HG03064 (cell line): ENCODE data around the gene MEIKIN.

ENCODE experiments used
- ATAC-seq: cut with Tn5 transposase; IDR thresholded peaks from one replicate; pipeline ENCODE4 v1.9.1; 2021; ENCODE audit warnings: low read depth; ENCODE audit not compliant: unreplicated experiment

The MEIKIN gene

DNA sequence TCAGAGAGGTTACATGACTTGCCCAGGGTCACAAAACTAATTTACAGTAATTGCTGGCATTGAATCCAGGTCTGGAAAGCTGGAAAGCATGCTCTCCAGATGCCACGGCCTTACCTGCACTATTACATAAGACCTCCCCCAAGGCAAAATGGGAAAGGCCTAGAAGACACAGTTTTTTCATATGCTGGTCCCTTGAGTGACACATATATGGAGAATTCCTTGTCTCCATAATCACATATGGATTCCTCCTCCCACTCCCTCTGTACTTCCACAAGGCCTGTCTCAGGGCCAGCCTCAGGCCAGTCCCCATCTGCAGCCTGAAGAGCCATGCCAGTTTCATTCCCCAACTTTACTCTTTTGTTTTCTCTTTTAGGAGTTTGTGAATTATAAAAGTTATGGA lies 28.6 kb upstream of the MEIKIN start:
- no peak for ATAC-seq

DNA sequence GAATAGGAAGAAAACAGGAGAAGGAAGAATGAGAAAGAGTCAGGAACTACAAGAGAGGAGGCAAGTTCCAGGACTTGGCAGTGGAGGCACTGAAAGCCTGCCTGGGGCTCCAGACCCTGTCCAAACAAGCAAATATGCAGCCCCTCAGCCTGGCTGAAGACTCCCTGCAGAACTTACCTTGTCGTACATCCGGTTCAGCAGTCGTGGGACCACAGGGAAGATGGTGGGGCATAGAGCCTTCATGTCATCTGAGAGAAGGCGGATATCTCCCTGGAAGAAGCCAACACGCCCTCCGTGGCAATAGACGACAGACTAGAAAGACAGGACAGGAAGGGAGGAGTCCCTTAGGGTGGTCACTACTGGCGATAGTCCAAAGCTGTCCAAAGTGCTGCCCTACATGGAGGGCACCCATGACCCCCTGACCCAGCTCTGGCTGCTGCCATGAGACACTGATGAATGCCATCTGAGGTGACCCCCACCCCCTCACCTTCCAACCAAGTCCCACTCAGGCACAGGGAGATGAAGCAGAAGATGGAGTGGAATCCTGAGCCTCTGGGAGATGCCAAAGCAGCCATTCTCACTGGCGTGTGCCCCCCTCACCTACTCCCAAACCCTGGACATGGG lies 27.7 kb upstream of the MEIKIN start:
- no peak for ATAC-seq

DNA sequence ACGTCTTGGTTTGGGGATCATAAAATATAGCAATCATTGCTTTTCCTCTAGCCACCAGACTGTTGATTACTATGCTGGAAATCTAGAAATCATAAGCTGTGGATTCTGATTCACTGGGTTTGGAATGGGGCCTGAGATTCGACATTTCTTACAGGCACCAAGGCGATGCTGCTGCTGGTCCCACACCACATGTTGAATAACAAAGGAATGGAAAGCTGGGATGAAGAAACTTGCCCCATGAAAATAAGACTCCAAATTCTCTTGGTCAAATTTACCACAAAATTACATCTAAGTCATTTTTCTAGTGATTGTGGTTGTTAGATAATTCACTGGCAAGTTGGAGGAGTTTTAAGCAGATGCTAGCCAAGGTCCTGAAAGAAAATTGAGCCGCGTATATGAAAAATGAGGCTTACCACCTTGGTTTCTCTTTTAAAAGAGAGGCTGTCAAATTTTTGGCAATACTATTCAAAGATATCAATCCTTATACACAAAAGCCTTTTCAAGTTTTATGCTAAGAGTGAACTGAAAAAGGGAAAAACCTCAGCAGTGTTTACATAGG lies 23.0 kb upstream of the MEIKIN start:
- no peak for ATAC-seq

DNA sequence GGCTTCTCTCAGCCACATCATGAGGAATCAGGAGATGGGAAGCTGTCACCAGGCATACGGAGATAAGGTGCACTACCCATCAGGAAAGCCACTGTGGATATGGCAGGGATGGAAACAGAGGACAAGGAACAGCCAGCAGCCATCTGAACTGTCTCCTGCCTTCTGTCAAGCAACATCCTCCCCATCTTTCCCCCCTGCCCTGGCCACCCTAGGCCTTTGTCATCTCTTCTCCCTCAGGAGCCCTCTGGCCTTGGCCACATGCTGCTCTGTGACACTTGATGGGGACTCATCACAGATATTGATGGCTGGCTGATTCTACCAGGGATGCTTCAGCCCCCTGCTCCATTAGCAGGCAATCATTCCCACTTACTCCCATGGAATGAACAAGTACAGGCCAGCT lies 21.1 kb upstream of the MEIKIN start:
- no peak for ATAC-seq

DNA sequence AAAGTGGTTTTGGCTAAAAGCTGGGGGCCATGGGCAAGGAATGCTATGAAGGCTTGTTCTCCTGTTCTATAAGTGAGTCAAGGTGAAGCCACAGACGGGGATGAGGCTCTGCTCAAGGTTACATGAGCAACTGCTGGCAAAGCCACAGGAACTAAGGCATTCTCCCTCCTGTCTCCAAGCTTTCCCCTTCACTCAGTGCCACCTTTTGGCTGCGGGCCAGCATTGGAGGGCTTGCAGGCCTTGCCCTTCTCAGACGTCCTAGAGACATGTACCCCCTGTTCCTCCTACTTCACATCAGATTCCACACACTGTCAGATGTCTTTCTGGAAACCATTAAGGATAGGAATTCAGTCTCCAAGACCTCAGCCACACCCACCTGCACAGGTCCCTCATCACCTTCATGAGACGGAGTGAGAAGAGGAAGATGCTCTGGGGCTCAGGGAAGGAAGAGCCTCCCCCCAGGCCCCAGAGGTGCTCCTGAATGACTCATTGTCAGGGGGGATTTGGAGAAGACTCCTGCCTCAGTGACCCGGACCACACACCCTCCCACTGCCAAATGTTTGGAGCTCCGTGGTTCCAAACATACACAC lies 20.5 kb upstream of the MEIKIN start:
- no peak for ATAC-seq

DNA sequence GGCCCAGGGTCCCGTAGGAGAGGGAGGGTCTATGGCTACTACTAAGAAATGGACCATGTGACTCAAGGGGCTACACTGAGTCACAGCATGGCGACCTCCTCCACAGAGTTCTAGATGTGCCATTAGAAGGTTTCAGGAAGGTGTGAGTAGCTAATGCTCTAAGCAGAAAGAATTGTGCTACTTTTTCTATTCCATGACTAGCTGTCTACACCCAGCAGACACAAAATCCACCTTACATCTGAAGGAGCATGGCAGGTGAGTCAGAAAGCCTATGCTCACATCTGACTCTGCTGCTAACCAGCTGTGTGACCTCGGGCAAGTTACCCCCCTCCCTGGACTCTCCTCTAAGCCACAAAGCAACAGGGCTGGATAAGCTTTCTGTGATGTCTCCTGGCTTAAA lies 14.4 kb upstream of the MEIKIN start:
- no peak for ATAC-seq

DNA sequence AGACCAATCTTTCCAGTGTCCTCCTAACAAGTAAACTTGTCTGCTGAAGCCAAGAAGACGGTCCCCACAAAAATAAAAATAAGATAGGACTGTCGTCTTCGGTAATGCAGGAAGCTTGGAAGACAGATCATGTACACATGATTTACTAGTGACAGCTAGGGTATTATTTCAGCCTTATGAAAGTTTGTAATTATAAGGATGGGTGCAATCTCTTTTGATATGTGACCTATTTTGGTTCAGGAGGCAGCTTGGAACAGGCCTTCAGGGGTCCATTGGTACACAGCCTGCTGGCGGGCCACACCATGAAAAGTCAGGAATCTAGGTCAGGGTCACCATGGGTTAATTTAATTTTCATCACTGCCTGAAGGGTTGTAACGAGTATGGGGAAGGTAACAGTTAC lies 13.7 kb upstream of the MEIKIN start:
- no peak for ATAC-seq

DNA sequence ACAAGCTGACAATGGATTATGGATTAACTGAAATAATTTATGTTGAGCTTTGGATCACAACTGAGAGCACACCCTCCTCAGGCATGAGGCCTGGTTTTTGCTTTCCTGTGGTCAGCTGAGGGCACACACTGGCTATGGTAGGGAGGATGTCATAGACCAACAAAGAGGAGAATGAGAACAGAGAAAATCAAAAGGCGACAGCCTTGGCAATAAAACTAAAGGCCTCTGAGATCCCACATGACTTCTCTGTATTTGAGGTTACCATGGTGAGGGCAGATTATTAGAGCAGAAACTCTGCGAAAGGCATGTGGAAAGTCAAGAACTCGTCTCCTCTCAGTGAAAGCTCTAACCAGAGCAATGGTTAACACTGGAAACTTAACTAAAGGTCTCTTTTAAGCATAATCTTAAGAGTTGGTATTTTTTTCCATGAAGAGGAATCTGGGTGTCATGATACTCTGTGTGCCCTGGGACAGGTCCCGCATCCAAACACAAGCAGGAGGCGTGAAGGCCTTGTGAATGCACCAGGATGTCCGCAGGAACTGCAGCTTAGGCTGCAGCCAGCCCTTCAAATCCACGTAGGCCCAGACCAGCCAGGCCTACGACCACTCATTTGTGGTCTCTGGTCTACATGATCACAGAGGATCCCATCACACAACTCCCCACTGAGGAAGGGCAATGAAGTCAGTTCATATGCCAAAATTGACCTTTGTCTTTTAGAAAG lies 12.4 kb upstream of the MEIKIN start:
- no peak for ATAC-seq

DNA sequence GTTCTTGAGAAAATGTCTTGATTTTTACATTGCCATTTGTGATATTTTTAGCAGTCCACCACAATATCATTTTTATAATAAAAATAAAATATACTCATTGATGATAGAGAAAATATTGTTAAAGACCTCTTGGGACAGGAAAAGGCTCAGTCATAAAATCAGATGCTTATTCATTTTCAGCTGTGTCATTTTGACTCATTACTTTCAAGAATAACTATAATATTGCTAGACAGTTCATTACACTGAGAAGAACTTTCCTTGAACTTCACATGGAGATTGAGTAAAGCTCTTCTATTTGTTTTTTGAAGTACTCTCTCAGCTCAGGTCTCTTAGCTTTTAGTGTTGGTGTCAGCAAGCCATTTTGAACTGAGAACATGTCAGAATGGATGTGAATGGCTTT lies 8.5 kb upstream of the MEIKIN start:
- no peak for ATAC-seq

DNA sequence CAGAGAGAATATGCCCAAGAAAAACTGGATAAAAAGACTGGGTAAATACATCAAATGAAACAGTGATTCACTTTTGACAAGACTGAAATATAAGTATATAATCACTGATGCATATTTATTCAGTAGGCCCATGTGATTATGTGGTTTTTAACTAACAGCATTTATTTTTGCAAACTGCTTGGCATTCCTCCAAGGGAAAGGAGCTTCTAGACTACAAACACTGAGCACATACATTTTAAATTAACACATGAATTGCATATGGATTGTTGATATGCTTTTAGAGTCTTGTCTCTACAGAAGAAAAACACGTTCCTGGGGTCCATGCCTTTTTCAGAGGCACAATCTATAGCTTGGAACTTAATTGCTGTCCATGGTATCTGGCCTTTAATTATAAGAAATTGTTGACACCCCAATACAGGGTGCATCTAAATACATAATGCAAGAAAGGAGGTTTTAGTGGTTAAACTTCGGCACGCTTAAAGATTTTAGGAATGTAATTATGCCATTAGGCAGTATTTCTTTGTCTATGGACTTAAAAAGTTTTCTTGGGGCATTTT lies 6.9 kb upstream of the MEIKIN start:
- no peak for ATAC-seq

DNA sequence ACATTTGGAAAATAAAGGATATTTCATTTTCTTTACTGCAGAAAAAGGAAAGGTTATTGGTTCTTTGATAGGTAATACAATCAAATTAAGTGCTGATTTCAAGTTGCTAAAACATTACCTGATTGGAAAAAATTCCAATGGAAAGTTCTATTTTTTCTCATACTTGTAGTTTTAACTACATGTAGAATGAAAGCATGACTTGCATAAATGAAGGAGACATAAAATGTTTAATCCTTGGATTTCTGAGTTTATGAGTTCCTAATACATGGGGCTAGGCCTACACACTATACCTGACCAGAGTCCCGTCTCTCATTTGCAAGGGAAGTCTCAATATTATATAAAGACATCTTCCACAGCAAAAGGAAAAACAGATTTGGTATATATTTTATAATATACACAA lies 5.2 kb upstream of the MEIKIN start:
- no peak for ATAC-seq

DNA sequence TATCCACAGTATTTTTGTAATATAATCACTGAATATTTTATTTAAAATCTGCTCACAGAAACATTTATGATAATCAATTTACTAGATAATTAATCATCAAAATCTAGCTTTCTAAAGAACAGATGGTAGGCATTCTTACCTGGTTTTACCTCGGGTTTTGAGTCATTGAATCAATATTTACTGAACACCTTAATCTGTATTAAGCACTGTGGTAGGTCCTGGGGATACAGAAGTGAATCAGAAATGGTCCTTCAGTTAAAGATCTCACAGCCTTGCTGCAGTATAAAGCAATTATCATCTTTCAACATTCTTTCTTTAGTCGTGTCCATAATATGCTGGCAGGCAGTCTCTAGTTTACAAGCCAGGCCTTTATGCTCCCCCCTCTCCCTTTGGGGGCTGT lies 2.0 kb upstream of the MEIKIN start:
- ATAC-seq, result no peak

DNA sequence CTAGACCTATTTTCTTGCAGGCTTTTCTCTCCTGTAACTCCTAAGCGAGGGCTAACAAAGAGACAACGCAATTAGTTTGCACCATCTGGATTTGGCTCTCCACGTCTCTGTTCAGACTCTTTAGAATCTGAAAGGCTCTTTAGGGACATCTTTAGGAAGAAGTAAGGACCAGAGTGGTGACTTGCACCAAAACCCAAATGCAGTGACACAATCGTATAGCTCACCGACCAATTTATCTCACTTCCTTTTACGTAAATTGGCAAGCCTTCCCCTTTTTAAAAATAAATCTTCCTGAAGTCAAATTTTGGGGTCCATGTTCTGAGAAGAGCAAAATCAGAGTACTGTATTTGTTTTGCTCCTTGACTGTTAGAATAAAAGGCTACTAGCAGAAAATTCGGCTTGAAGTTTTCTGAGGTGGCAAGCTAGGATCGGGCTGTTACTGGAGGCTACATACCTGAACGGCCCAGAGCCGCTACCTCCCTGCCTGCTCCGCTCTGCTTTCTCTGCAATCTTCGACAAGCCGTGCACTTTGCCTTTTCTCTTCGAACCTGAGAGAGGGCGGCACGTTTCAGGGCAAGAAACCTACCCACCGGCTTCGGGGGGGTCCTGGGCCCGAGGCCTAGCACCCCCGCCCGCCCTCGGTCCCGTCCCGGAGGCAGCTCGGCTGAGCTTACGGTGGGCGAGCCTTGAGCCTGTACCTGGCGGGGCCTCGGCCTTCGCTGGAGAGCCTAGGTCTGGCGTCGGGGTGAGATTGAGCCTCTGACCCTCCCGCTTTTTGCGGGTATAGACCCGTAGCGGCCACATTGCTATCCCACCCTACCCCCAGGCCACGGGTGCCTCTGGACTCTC lies 537 bp downstream of the MEIKIN start:
- no peak for ATAC-seq

DNA sequence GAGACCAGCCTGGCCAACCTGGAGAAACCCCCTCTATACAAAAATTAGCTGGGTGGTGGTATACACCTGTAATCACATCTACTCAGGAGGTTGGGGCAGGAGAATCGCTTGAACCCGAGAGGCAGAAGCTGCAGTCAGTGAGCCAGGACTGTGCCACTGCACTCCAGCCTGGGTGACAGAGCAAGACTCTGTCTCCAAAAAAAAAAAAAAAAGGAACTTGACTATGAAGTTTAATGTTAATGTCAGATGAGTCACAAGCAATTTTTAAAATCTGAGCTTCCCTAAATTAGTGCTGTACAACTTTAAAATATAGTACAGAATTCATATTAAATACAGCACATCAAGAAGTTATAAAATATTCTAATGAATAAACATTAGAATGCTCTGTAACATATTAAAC lies 1.5 kb downstream of the MEIKIN start:
- ATAC-seq, result no peak

DNA sequence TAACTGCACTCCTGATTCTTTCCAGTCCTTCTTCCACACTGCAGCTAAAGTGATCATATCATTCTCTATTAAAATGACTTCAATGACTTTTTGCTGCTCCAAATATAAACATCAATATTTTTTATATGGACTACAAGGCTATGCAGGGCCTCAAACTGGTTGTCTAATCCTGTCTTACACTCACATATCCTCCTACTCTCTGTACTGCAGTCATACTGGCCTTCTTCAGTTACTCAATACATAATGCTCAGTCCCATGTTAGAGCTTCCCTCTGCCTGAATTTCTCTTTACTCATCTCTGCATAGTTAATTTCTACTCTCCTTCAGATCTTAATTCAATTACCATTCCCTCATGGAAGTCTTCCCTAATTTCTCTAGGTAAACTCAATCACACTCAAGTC lies 3.4 kb downstream of the MEIKIN start:
- ATAC-seq, result no peak

DNA sequence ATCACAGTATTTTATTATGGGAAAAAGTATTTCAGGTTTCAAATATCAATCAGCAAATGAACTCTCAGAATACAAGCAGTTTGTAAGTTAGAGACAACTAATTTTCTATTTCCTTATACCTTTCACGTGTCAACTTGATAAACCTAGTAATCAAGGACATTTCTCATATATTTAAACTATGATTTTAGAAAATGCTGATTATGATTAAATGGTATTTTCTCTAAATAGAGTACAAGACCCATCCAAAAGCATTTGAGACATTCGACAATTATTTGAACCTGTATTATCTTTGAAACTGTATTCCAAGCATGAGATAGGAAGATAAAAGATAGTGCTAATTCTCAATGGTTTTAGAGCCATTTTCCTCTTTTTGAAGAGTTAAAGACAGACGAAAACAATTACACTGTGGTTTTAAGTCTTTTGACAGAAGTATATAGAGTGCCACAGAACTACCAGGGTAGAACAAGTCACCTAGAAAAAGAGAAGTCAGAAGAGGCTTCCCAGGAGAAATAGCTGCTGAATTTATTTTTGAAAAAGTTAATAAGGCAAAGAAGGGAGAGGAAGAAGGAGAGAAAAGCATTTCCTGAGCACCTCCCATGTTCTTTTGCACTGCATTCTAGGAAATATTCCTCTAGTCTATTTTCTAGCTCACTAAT lies 5.6 kb downstream of the MEIKIN start:
- ATAC-seq, result no peak

DNA sequence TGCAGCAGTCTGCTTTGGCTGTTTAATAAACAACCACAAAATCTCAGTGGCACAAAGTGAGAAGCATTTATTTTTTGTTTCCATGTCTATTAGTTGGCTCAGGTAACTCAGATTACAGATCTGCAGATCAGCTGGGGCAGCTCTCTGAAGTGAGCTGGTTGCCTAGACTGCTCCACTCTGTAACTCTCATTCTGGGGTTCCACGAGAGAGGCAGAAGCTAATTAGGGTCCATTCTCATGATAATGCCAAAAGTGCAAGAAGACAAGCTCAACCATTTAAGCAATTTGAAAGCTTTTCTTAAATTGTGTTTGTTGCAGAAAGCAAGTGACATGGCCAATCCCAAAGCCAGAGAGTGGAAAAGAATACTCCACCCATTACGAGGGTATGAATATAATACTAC lies 13.2 kb downstream of the MEIKIN start:
- ATAC-seq, result no peak

DNA sequence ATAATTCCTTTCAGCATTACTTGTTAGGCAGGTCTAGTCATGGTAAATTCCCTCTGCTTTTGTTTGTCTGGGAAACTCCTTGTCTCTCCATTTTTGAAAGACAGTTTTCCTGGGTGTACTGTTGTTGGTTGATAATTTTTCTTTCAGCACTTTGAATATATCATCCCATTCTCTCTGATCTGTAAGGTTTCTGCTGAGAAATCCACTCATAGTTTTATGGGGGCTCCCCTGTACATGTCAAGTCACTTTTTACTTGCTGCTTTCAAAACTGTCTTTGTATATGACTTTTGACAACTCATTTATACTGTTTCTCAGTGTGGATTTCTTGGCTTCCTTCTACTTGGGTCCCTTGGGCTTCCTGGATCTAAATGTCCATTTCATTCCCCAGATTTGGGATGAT lies 16.5 kb downstream of the MEIKIN start:
- no peak for ATAC-seq

DNA sequence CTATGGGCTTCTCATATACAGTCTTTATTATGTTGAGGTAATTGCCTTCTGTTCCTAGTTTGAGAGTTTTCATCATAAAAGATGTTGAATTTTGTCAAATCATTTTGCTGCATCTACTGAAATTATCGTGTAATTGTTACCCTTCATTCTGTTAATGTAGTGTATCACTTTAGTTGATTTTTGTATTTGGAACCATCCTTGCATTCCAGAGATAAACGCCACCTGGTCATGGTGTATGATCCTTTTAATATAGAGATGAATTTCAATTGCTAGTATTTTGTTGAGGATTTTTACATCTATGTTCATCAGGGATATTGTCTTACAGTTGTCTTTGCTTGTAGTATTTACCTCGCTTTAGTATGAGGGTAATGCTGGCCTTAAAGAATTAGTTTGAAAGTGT lies 19.3 kb downstream of the MEIKIN start:
- ATAC-seq, result no peak

DNA sequence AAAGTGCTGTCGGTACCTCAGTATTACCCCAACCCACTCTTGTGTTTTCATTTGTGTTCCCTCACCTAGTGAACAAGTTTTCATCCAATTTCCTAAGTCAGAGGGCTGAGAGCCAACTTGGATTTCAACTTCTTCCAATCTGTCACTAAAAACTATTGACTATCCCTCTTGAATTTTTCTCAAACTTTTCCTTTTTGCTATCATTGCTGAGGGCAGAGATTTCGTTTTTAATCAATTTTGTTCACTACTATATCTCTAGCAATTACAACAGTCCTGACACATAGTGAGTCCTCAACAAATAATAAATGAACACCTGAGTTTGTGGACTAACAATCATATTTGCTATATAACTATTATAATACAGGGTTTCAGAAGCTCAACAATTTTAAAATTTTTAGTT lies 29.0 kb downstream of the MEIKIN start:
- no peak for ATAC-seq
